Testis (tissue), 3 donors: ENCODE data around the gene COL6A2. TPM values are rescaled to one million over a fixed set of nuclear protein-coding genes. Genes with fewer than 3 reads are reported as not detected.
A peak's percentile ranks its signal among the peaks of the same experiment; 100 is the strongest.

Experiments
- DNase-seq: peaks from one replicate; pipeline ENCODE4 v3.0.0-alpha.2; 2019
- H3K27ac ChIP-seq, 2 donors: fragments of 200-600 bp; sonication (generic); one replicate each; pipeline ENCODE4 v1.5.1; 2019
- H3K27me3 ChIP-seq: fragments of 200-600 bp; sonication (generic); one replicate; pipeline ENCODE4 v1.5.1; 2019
- H3K36me3 ChIP-seq: fragments of 200-600 bp; sonication (generic); one replicate; pipeline ENCODE4 v1.5.1; 2017; ENCODE audit warnings: low read depth; ENCODE audit errors: missing control alignments
- H3K4me1 ChIP-seq: fragments of 200-600 bp; sonication (generic); one replicate; pipeline ENCODE4 v1.5.1; 2019
- H3K4me3 ChIP-seq, 2 donors: fragments of 200-600 bp; sonication (generic); one replicate each; pipeline ENCODE4 v1.5.1; 2017 to 2019
- H3K9me3 ChIP-seq: fragments of 200-600 bp; sonication (generic); one replicate; pipeline ENCODE4 v1.5.1; 2017
- CTCF ChIP-seq, 3 experiments: fragments of 450-650 bp in 2 of 3; fragments of 200-600 bp in 1 of 3; sonication (generic) in 1 of 3; IDR thresholded peaks; one replicate each; pipeline ENCODE4 v1.5.1; 2016 to 2019; ENCODE audit warnings: antibody characterized with exemption in 3 of 3, mild to moderate bottlenecking in 2 of 3, moderate library complexity in 1 of 3
- POLR2A ChIP-seq: fragments of 450-650 bp; IDR thresholded peaks from one replicate; pipeline ENCODE4 v1.6.1; 2017; ENCODE audit warnings: antibody characterized with exemption, mild to moderate bottlenecking, moderate library complexity
- WGBS, 2 donors: methylation state at CpG; one replicate each; pipeline ENCODE4 v1.1.5; 2018; 5-methylcytosine and 5-hydroxymethylcytosine counted together
- intact Hi-C: fragments of 100-400 bp; cut with DNase I; formaldehyde crosslinking; loops from one replicate; pipeline ENCODE4 v1.15.1; 2023; ENCODE audit warnings: low total_unique reads
- polyA plus RNA-seq: library from polyadenylated mRNA; stranded (reverse); fragments of 350-450 nt; fragmentation: Illumina TruSeq; extraction: RNeasy Lipid Tissue Mini Kit (QIAGEN cat#74804); gene quantifications from one replicate; pipeline ENCODE4 v1.2.3, GENCODE V29; 2014; ENCODE audit warnings: low read depth, low replicate concordance; ENCODE audit not compliant: insufficient read depth
- total RNA-seq, 2 donors: library from RNA; depleted of rRNA; stranded (reverse); fragments of >200 nt; gene quantifications; one replicate each; pipeline ENCODE4 v1.2.3, GENCODE V29; 2016

The COL6A2 gene
- total and polyA plus RNA-seq, 3 donors from 2014 or later, result 192 to 362 (median 236) TPM

GRCh38 chr21:46125846-46126301, 28.0 kb downstream of the COL6A2 start:
- Histone ChIP-seq H3K27ac (no peak overlapping the region), H3K4me1 (no peaks in the 10 kb centered on the region), H3K9me3 (no peaks in the 10 kb centered on the region), H3K4me3 (no peak overlapping the region), H3K27me3 (no peaks in the 10 kb centered on the region), H3K36me3 (no peaks in the 10 kb centered on the region)
- WGBS, 2 donors, result 88 to 94% methylated on average over 9 to 47 of the region's 47 CpGs
- DNase-seq, result peak; percentile 14
- TF ChIP-seq POLR2A, result no peak
- no peak for TF ChIP-seq CTCF (IDR thresholded peaks at IDR 0.05)
- intact Hi-C loops, result no loop called here

- H3K27ac ChIP-seq, result no peak overlapping the region
- no peaks in the 10 kb centered on the region for H3K9me3 ChIP-seq
- intact Hi-C loops, result no loop called here
- TF ChIP-seq CTCF (IDR thresholded peaks at IDR 0.05), result no peak
- no peak for TF ChIP-seq POLR2A
- no peaks in the 10 kb centered on the region for H3K4me1 ChIP-seq
- H3K36me3 ChIP-seq, result no peaks in the 10 kb centered on the region
- WGBS, 2 donors, result 82 to 93% methylated on average over 11 to 32 of the region's 32 CpGs
- H3K27me3 ChIP-seq, result no peaks in the 10 kb centered on the region
- DNase-seq, result peak; percentile 12
- no peak overlapping the region for H3K4me3 ChIP-seq
Observed at GRCh38 chr21:46126309-46127238, 28.7 kb downstream of the COL6A2 start.

- H3K27ac ChIP-seq, result no peak overlapping the region
Observed at GRCh38 chr21:46127239-46128105, 29.6 kb downstream of the COL6A2 start.

More at GRCh38 chr21:46127239-46128105, 29.6 kb downstream of the COL6A2 start:
- no peaks in the 10 kb centered on the region for H3K4me1 ChIP-seq
- WGBS, 2 donors, result 85 to 87% methylated on average over 21 to 40 of the region's 40 CpGs
- intact Hi-C loops, result no loop called here
- H3K9me3 ChIP-seq, result no peaks in the 10 kb centered on the region
- no peak overlapping the region for H3K4me3 ChIP-seq
- no peaks in the 10 kb centered on the region for H3K36me3 ChIP-seq
- DNase-seq, result no peak
- no peaks in the 10 kb centered on the region for H3K27me3 ChIP-seq
- TF ChIP-seq POLR2A (no peak), CTCF (IDR thresholded peaks at IDR 0.05) (no peak)
